Pancreas (tissue), 10 donors: ENCODE data around the gene KDM7A. TPM values are rescaled to one million over a fixed set of nuclear protein-coding genes. Genes with fewer than 3 reads are reported as not detected.

Source experiments
- ATAC-seq, 4 donors: fragments of 200-7000 bp; cut with Tn5 transposase; one replicate each; pipeline versions ENCODE4 v1.8.0 to v1.9.1; 2020; ENCODE audit warnings: mild to moderate bottlenecking in 4 of 4, moderate library complexity in 4 of 4
- DNase-seq, 6 donors: peaks; one replicate each; pipeline ENCODE4 v3.0.0-alpha.2; 2020
- FAIRE-seq: peaks from 2 replicates; lab custom pipeline; 2012; peaks lifted over from hg19 to GRCh38; lab: Jason Lieb, UNC
- H3K27ac ChIP-seq, 4 donors: fragments of 200-600 bp; sonication (generic); 1 replicate in 3 of 4; 2 replicates in 1 of 4; pipeline versions ENCODE4 v1.5.0 to v1.8.0; 2020
- H3K27me3 ChIP-seq, 4 donors: fragments of 200-600 bp; one replicate each; pipeline ENCODE4 v1.8.0; 2021
- H3K36me3 ChIP-seq, 3 donors: fragments of 200-600 bp; sonication (generic) in 1 of 3; one replicate each; pipeline versions ENCODE4 v1.5.0 to v1.8.0; 2020 to 2021
- H3K4me1 ChIP-seq, 3 donors: fragments of 200-600 bp; one replicate each; pipeline ENCODE4 v1.8.0; 2021
- H3K4me3 ChIP-seq, 4 donors: fragments of 200-600 bp; sonication (generic) in 2 of 4; one replicate each; pipeline versions ENCODE4 v1.5.0 to v1.8.0; 2020 to 2021
- H3K9me3 ChIP-seq, 4 donors: fragments of 200-600 bp; one replicate each; pipeline ENCODE4 v1.8.0; 2021
- CTCF ChIP-seq, 4 donors: fragments of 200-600 bp; sonication (generic) in 3 of 4; IDR thresholded peaks; one replicate each; pipeline versions ENCODE4 v1.5.0 to v1.8.0; 2021; ENCODE audit warnings: antibody characterized with exemption in 4 of 4
- WGBS, 2 donors: extraction: QIAGEN DNeasy Blood & Tissue Kit; methylation state at CpG; one replicate each; pipeline ENCODE4 v1.1.7; 2013; 5-methylcytosine and 5-hydroxymethylcytosine counted together
- intact Hi-C, 3 donors: fragments of 100-400 bp; cut with DNase I; formaldehyde crosslinking; loops; one replicate each; pipeline versions ENCODE4 v1.11.1 to v1.14.2; 2022
- polyA plus RNA-seq, 2 donors: library from polyadenylated mRNA; stranded (reverse); fragments of 200-250 nt; gene quantifications; one replicate each; pipeline ENCODE4 v1.2.3, GENCODE V29; 2013
- total RNA-seq, 6 donors: library from RNA; stranded (reverse); fragmentation: NEBNext Ultra II Directional in 4 of 6; extraction: Animal tissue kit (Norgen Biotek cat#: 25700) in 4 of 6; gene quantifications; one replicate each; pipeline versions ENCODE4 v1.2.1 to v1.2.4, GENCODE V29; 2021 to 2023
- donor health status: healthy with polysubstance abuse.
- donor health status: DM: no; HTN: no; CAD: no; lungs with moderate emphysema.
- donor health status: DM: no; HTN: no; CAD: no.
- donor health status: control.
- donor health status: control.
- donor health status: Bipolar disorder and iron deficiency.
- donor health status: DM: yes; HTN: yes; CAD: no.
- donor health status: DM: no; HTN: no; CAD: no.
- donor health status: DM: no; HTN: no; CAD: no.
- donor health status: DM: yes; HTN: yes; CAD: no.

KDM7A gene
- total and polyA plus RNA-seq, 8 donors, result 3.3 to 8.5 (median 6.2) TPM

GRCh38 chr7:140074780-140075179 is 102.0 kb downstream of the KDM7A start:
- FAIRE-seq (no peak), DNase-seq (no peak), ATAC-seq (no peak)
- Histone ChIP-seq H3K27me3 (no peaks in the 10 kb centered on the region), H3K27ac (no peak overlapping the region), H3K9me3 (no peaks in the 10 kb centered on the region), H3K36me3 (no peaks in the 10 kb centered on the region), H3K4me1 (peaks cover 6 to 14% (median 7%) of the 10 kb centered on the region in 3 donors), H3K4me3 (no peak overlapping the region)
- 78 to 83% methylated on average over 6 of the region's 6 CpGs for WGBS, 2 donors
- intact Hi-C loops, result no loop called here
- TF ChIP-seq CTCF (IDR thresholded peaks at IDR 0.05), result no peak

DNA sequence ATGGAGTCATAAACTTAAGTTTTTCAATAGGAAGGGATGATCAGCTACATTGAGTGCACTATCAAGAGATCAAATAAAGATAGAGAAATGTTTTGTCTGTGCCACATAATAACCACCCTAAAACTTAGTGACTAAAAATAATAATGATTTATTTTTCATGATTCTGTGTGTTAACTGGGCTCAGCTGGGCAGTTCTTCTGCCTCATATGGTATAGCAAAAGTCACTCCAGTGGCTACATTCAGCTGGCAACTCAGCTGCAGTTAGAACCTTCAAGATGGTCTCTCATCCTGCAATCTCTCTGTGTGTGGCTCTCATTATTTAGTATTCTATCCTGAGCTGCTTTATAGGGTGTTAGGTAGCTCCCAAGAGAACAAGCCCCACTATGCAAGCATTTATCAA is 106.2 kb downstream of the KDM7A start:
- no peaks in the 10 kb centered on the region for H3K27me3 ChIP-seq
- no peak overlapping the region for H3K4me3 ChIP-seq
- intact Hi-C loops, result no loop called here
- H3K9me3 ChIP-seq, result no peaks in the 10 kb centered on the region
- TF ChIP-seq CTCF (IDR thresholded peaks at IDR 0.05), result no peak
- no peaks in the 10 kb centered on the region for H3K36me3 ChIP-seq
- no peak for DNase-seq
- H3K27ac ChIP-seq, result no peak overlapping the region
- H3K4me1 ChIP-seq, result no peaks in the 10 kb centered on the region
- FAIRE-seq, result no peak
- ATAC-seq, result no peak

DNA sequence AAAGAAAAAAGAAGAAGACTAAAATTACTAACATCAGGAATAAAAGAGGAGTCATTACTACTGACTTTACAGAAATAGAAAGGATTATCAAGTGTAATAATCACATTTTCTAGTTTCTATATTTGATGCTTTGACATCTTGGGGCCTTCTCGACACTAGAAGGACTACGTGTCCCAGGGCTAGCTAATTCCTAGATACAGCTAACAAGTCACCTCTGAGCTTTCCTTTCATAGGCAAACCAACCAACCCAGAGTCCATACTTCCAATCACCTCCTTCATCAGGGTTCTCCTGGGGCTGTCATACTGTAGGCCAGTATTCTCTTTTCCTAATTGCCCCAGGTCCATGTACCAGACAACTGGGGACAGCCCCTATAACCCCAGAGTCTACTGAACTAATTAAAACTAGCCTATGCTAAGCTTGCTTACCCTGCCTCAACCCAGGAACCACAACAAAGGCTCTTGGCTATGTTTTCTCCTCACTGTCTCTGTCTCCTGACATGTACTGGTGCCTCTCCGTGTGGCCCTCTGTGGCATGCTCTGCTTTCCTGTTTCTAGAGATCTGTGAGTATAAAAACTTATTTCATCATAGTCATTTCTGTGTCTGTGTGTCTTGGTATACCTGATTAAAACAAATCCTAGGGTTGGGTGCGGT is 107.4 kb downstream of the KDM7A start:
- H3K9me3 ChIP-seq, result no peaks in the 10 kb centered on the region
- H3K4me1 ChIP-seq, result no peaks in the 10 kb centered on the region
- intact Hi-C loops, result no loop called here
- ATAC-seq (no peak), FAIRE-seq (no peak), DNase-seq (no peak)
- no peaks in the 10 kb centered on the region for H3K27me3 ChIP-seq
- WGBS, 2 donors, result 95 to 96% methylated on average over 4 of the region's 4 CpGs
- no peak overlapping the region for H3K27ac ChIP-seq
- TF ChIP-seq CTCF (IDR thresholded peaks at IDR 0.05), result no peak
- no peaks in the 10 kb centered on the region for H3K36me3 ChIP-seq
- H3K4me3 ChIP-seq, result no peak overlapping the region

GRCh38 chr7:140068033-140068432 is 108.8 kb downstream of the KDM7A start:
- no peaks in the 10 kb centered on the region for H3K4me1 ChIP-seq
- intact Hi-C loops, result no loop called here

More at GRCh38 chr7:140068033-140068432, 108.8 kb downstream of the KDM7A start:
- Histone ChIP-seq H3K9me3 (no peaks in the 10 kb centered on the region), H3K4me3 (no peak overlapping the region), H3K36me3 (no peaks in the 10 kb centered on the region), H3K27ac (no peak overlapping the region), H3K27me3 (no peaks in the 10 kb centered on the region)
- no peak for TF ChIP-seq CTCF (IDR thresholded peaks at IDR 0.05)
- DNase-seq (no peak), FAIRE-seq (no peak), ATAC-seq (no peak)
- 54 to 63% methylated on average over 2 of the region's 2 CpGs for WGBS, 2 donors
